Activated CD4-positive, alpha-beta T cell treated with anti-CD3 and anti-CD28 coated beads, Interleukin-2, amount 50 U/mL, for 24 hours (primary cell): Measurements from ENCODE around the gene SH3D21.

Source experiments
- DNase-seq, 2 donors: peaks; one replicate each; pipeline ENCODE4 v3.0.0-alpha.2; 2020; ENCODE audit warnings: low read depth in 1 of 2, low spot score in 1 of 2

The SH3D21 gene

GRCh38 chr1:36306210-36306901, at the start of gene SH3D21:
SH3D21 (plus strand) TSS chr1:36306368; CDS start chr1:36306421, 53 bp downstream.
- DNase-seq: no peak

GRCh38 chr1:36256558-36257374, 49.4 kb upstream of the SH3D21 start:
- no peak for DNase-seq

- no peak for DNase-seq
These were observed 48.8 kb upstream of the SH3D21 start for GRCh38 chr1:36257375-36257767.

- no peak for DNase-seq
These were observed 47.2 kb upstream of the SH3D21 start for GRCh38 chr1:36258960-36259344.

- no peak for DNase-seq
These were observed 37.2 kb upstream of the SH3D21 start for GRCh38 chr1:36268981-36269380.

- no peak for DNase-seq
These were observed 36.7 kb upstream of the SH3D21 start for GRCh38 chr1:36269408-36269838.

GRCh38 chr1:36273024-36273423, 33.1 kb upstream of the SH3D21 start:
- no peak for DNase-seq

- DNase-seq: no peak
These were observed 32.0 kb upstream of the SH3D21 start for GRCh38 chr1:36274201-36274600.

GRCh38 chr1:36276688-36277087, 29.5 kb upstream of the SH3D21 start:
- no peak for DNase-seq

- DNase-seq: no peak
These were observed 26.9 kb upstream of the SH3D21 start for GRCh38 chr1:36279110-36279788.

- DNase-seq: no peak
These were observed 26.3 kb upstream of the SH3D21 start for GRCh38 chr1:36279789-36280296.

- no peak for DNase-seq
These were observed 22.1 kb upstream of the SH3D21 start for GRCh38 chr1:36284061-36284460.

GRCh38 chr1:36284517-36284916, 21.7 kb upstream of the SH3D21 start:
- DNase-seq: no peak

- DNase-seq: peak in 1 of 2 donors; percentile 61
These were observed 20.6 kb upstream of the SH3D21 start for GRCh38 chr1:36285443-36286101.

GRCh38 chr1:36286802-36287201, 19.4 kb upstream of the SH3D21 start:
- no peak for DNase-seq

GRCh38 chr1:36287595-36287994, 18.6 kb upstream of the SH3D21 start:
- no peak for DNase-seq

GRCh38 chr1:36295390-36295789, 10.8 kb upstream of the SH3D21 start:
- DNase-seq: no peak

- DNase-seq: no peak
These were observed 9.1 kb upstream of the SH3D21 start for GRCh38 chr1:36297062-36297461.

GRCh38 chr1:36298640-36299039, 7.5 kb upstream of the SH3D21 start:
- DNase-seq: no peak

- DNase-seq: peak in 1 of 2 donors; percentile 35
These were observed 5.6 kb upstream of the SH3D21 start for GRCh38 chr1:36300526-36300925.

GRCh38 chr1:36301220-36301619, 4.9 kb upstream of the SH3D21 start:
- no peak for DNase-seq
